Fibroblast of the aortic adventitia (primary cell): ENCODE measurements around the gene GLB1L. TPM values are rescaled to one million over a fixed set of nuclear protein-coding genes. Genes with fewer than 3 reads are reported as not detected.
A peak's percentile ranks its signal among the peaks of the same experiment; 100 is the strongest.

Experiments used
- DNase-seq: peaks from one replicate; pipeline ENCODE4 v3.0.0-alpha.2; 2010; ENCODE audit warnings: low read depth
- H3K4me3 ChIP-seq: 2 replicates; pipeline ENCODE4 v1.5.1; 2011; ENCODE audit warnings: low read depth, mild to moderate bottlenecking, control low read depth, low read length, moderate library complexity
- total RNA-seq: library from RNA; depleted of rRNA; stranded (reverse); fragments of >200 nt; gene quantifications from 2 replicates; pipeline ENCODE4 v1.2.3, GENCODE V29; 2012; ENCODE audit warnings: low replicate concordance
- TF ChIP-seq, protein P1 (sequence below): IDR thresholded peaks from 2 replicates; pipeline ENCODE4 v1.5.1; 2011; ENCODE audit warnings: mild to moderate bottlenecking, low read length, control low read depth, inconsistent platforms; ENCODE audit not compliant: insufficient read depth

Gene GLB1L
- total RNA-seq, 1 donor = 10.5 TPM

DNA sequence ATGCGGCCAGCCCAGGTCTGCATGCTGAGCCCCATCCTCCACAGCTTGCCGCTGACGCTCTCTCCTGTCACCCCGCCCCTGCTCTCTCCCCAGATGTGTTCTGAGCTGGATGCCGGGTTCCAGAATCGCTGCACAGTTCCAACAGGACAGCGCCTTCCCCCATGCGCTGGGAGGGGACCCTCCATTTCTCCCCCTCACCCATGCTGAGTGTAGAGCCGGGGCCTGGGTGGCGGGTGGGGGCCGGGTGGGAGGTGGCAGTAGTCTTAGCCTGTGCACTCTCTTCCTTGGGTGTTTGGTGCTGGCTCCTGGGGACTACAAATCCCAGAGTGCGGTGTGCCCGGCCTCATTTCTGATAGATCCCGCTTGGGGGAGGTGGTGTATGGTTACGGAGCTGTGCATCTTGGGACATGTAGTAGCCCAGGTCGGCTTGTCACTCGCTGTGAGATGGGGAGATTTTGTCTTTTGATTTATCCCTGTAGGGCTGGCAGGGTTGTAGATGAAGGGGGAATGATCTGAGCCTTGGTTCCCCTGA lies 40.7 kb upstream of the GLB1L start:
- peak; percentile 65 for DNase-seq
- no peak overlapping the region for H3K4me3 ChIP-seq
- TF ChIP-seq, protein P1, sequence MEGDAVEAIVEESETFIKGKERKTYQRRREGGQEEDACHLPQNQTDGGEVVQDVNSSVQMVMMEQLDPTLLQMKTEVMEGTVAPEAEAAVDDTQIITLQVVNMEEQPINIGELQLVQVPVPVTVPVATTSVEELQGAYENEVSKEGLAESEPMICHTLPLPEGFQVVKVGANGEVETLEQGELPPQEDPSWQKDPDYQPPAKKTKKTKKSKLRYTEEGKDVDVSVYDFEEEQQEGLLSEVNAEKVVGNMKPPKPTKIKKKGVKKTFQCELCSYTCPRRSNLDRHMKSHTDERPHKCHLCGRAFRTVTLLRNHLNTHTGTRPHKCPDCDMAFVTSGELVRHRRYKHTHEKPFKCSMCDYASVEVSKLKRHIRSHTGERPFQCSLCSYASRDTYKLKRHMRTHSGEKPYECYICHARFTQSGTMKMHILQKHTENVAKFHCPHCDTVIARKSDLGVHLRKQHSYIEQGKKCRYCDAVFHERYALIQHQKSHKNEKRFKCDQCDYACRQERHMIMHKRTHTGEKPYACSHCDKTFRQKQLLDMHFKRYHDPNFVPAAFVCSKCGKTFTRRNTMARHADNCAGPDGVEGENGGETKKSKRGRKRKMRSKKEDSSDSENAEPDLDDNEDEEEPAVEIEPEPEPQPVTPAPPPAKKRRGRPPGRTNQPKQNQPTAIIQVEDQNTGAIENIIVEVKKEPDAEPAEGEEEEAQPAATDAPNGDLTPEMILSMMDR = no peak

DNA sequence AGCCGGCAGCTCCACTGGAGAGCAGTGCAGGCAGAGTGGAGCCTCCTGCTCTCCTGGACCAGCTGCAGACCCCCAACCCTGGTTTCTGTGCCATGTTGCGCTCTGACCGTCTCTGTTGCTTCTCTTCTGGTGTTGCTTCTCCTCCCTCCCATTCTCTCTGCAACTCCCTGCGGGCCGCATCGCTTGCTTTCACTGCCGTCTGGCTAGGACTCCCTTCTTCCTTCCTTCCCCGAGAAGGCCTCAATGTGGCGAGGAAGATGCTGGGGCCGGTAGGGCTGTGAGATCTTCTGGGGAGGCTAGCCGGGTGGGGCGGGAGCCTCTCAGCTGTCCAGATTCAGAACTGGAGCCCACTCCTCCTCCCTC lies 40.1 kb upstream of the GLB1L start:
- H3K4me3 ChIP-seq = no peak overlapping the region
- TF ChIP-seq, protein P1 = no peak
- no peak for DNase-seq

DNA sequence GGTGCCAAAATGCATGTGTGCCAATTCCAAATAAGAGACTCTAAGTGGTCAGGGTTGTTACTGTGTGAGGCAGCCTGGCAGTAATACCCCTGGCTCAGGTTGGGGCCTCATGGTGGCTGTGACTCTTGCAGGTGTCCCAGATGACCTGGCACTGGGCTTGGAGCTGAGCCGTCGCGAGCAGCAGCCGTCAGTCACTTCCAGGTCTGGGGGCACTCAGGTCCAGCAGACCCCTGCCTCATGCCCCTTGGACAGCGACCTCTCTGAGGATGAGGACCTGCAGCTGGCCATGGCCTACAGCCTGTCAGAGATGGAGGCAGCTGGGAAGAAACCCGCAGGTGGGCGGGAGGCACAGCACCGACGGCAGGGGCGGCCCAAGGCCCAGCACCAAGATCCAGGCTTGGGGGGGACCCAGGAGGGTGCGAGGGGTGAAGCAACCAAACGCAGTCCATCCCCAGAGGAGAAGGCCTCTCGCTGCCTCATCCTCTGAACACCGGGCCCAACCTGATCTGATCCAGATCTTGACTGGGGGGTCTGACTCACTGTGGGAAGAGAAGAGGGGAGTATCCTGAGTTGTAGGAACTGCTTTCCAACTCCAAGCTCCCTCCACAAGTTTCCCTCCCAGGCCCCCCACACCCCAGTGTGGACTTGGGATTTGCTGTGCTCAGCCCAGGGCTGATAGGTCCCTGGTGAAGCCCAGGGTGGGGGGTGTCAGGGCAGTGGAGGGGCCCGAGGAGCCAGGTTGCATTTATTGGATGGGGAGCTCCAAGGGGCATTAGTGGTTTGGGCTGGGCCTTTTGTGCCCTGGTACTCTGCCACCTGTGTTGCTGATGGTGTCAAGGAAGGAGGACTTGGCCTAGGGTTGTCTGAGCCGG lies 39.5 kb upstream of the GLB1L start:
- no peak for DNase-seq
- TF ChIP-seq, protein P1 = no peak
- no peak overlapping the region for H3K4me3 ChIP-seq

DNA sequence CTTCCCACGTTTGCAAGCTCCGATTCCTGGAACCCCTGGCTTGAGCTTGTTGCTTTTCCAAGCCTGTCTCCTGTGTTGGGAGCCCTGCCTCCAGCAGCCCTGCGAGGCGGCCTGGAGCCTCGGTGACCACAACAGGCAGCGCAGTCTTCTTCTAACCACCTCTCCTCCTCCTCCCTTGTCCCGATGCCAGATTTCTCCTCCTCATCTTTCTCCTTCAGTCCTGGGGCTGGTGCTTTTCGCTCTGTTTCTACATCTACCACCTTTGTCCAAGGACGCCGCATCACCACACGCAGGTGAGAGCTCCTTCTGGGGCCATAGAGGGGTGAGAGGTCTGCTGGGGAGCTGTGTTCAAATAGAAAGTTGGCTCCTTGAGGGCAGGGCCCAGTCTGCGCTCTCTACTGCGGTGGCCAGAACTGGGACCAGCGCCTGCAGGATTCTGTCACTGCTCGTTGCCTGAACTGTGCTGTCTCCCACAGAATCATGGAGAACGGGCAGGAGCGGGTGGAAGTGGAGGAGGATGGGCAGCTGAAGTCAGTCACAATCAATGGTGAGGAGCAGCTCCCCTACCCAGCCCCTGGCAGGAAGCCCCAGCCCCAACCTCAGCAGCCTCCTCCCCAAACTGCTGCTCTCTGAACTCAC lies 37.8 kb upstream of the GLB1L start:
- H3K4me3 ChIP-seq = no peak overlapping the region
- DNase-seq = no peak
- TF ChIP-seq, protein P1 = no peak

DNA sequence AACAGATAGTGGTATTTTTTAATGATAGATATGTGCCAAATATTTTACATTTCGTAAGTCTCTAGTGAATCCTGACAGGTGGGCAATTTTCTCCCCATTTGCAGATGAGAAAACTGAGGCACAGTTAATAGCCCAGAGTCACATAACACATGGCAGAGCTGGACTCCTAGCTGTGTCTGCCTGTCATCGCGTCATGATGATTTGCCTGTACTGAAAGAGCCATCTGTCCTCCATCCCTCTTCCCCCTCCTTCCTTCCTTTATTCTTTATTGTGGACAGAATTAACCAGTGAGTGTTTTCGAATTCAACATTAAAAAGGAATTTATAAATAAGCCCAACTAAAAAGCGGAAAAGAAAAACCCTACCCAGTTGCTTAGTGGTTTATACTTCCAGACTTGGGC lies 37.1 kb upstream of the GLB1L start:
- no peak overlapping the region for H3K4me3 ChIP-seq
- TF ChIP-seq, protein P1 = no peak
- no peak for DNase-seq

DNA sequence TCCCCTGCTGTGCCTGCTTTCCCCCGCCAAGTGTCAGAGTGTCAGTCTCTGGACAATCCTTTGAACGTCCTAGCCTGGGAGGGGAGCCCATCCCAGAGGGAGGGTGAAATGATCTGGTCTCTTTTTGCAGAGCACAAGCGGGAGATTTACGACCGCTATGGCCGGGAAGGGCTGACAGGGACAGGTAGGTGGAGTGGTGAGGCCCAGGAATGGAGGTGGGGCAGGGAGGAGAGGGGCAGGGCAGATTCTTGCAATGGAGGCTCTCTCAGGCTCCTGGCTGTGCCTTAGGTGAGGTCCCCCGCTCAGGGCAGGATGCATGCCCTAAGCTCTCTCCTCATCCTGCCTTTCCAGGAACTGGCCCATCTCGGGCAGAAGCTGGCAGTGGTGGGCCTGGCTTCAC lies 36.3 kb upstream of the GLB1L start:
- H3K4me3 ChIP-seq = no peak overlapping the region
- DNase-seq = no peak
- TF ChIP-seq, protein P1 = no peak
